HTR-8/SVneo (cell line): Measurements from ENCODE around the gene TRAF1.

Experiments used
- DNase-seq: peaks from one replicate; pipeline ENCODE4 v3.0.0; 2011; ENCODE audit warnings: low spot score, mixed read lengths; ENCODE audit not compliant: insufficient read length
- FAIRE-seq: peaks from 2 replicates; lab custom pipeline; 2011; peaks lifted over from hg19 to GRCh38; lab: Jason Lieb, UNC

Gene TRAF1

GRCh38 chr9:120854596-120855327 lies 71.8 kb downstream of the TRAF1 start:
- DNase-seq (no peak), FAIRE-seq (no peak)

GRCh38 chr9:120853198-120853597 lies 73.4 kb downstream of the TRAF1 start:
- DNase-seq (no peak), FAIRE-seq (no peak)
